Fibroblast of pulmonary artery (primary cell): Measurements from ENCODE around the gene PTPRT.

Experiments used
- DNase-seq: peaks from one replicate; pipeline ENCODE4 v3.0.0-alpha.2; 2010; ENCODE audit warnings: low read depth
- H3K4me3 ChIP-seq: replicated peaks from 2 replicates; pipeline ENCODE4 v1.5.1; 2011; ENCODE audit warnings: low read depth, mild to moderate bottlenecking, control low read depth, low read length, moderate library complexity
- CTCF ChIP-seq: IDR thresholded peaks from 2 replicates; pipeline ENCODE4 v1.5.1; 2011; ENCODE audit warnings: mild to moderate bottlenecking, control low read depth, low read length, inconsistent platforms; ENCODE audit errors: missing control alignments

Gene PTPRT

GRCh38 chr20:43189554-43190331, at the start of gene PTPRT:
Gene PTPRT (minus strand): TSS chr20:43189906. CDS start chr20:43189733, 173 bp downstream.
- DNase-seq: no peak
- H3K4me3 ChIP-seq: no peak within 1 kb of the TSS
- TF ChIP-seq CTCF: no peak

GRCh38 chr20:43238833-43239232, 49.1 kb upstream of the PTPRT start:
- no peak for TF ChIP-seq CTCF
- no peak for DNase-seq
- H3K4me3 ChIP-seq: no peak overlapping the region

DNA sequence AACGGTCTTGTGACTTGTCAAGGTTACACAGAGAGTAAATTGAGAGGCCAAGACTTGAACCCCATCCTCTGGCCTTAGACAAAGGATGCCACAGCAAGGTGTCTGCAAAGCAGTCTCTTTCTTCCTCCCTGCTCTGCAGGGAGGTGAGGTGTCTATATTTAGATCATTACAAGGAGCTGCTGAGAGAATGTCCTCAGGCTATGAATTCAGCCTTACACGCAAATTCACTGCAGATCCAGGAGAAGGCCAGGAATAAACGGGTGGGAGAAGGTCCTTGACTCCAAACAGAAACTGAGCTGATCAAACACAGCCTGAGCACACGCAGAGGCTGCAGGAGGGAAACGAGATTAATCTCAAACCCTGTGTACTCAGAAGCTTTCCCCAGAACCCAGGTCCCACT, 48.6 kb upstream of the PTPRT start:
- H3K4me3 ChIP-seq: no peak overlapping the region
- no peak for DNase-seq
- TF ChIP-seq CTCF: no peak

DNA sequence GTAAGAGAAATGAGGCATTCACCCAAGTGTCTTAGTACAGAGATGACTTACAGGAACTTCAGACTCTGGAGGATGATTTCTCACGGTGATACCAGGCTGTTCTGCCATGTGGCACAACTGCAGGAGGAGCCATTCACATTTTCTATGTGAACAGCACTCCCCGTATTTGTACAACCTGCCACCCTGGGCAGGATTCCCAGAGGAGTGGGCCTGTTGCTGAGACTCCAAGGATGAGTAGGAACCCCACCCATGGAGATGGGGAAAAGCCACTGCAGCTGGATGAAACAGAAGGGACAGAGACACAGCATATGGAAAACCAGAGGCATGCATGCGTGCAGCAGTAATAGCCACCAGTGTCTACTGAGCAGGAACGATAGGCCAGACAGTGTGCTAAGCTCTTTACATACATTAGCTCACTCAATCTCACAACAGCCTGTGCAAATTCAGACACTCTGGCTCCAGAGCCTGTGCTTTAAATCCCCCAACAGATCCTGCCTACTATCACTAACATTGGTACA, 48.0 kb upstream of the PTPRT start:
- no peak overlapping the region for H3K4me3 ChIP-seq
- DNase-seq: no peak
- TF ChIP-seq CTCF: no peak

- DNase-seq: no peak
- no peak for TF ChIP-seq CTCF
- H3K4me3 ChIP-seq: no peak overlapping the region
Observed at GRCh38 chr20:43235998-43236397, 46.3 kb upstream of the PTPRT start.

DNA sequence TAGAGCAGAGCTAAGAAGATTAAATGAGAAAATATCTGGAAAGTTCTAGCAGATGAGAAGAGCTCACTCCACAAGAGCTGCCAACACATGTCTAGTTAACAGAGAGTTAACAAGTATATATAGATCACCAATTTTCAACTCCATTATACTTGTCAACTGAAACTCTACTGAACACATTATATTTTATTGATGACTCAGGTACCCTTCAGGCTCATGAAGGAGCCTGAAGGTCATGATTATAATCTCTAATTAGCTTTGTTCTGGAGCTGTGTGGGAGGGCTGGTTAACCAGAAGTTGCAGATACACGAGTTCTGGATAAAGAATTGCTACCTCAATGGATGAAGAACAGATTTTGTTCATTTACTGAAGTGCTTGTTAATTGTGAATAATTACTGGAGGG, 42.1 kb upstream of the PTPRT start:
- H3K4me3 ChIP-seq: no peak overlapping the region
- DNase-seq: no peak
- TF ChIP-seq CTCF: no peak

DNA sequence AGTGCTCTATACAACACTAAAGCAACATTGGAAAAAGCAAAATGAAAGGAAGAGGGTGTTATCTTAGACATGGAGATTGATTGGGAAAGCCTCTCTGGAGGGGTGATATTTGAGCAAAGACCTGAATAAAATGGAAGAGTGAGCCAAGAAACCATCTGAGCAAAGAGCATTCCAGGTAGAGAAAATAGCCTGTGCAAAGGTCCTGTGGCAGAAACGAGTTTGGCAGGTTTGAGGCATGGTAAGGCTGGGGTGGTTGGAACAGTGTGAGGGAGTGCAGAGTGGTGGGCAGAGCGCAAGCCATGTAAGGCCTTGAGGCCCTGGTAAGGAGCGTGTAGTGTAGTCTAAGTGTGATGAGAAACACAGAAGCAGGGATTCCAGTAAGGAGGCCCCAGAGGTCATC, 40.0 kb upstream of the PTPRT start:
- no peak for TF ChIP-seq CTCF
- no peak for DNase-seq
- no peak overlapping the region for H3K4me3 ChIP-seq
